GM18868 (cell line): ENCODE data around the gene CCDC171.
"Not testable (repeated sequence)": the region's sequence is repeated elsewhere in the genome, so short reads cannot be mapped to it uniquely, and the experiment has no call there.

Experiments
- ATAC-seq: cut with Tn5 transposase; IDR thresholded peaks from one replicate; pipeline ENCODE4 v1.9.1; 2021; ENCODE audit warnings: mild to moderate bottlenecking, moderate library complexity; ENCODE audit not compliant: unreplicated experiment

The CCDC171 gene

GRCh38 chr9:15670894-15671293 lies 118.1 kb downstream of the CCDC171 start:
- ATAC-seq, result peak; percentile 30

GRCh38 chr9:15693701-15694100 lies 140.9 kb downstream of the CCDC171 start:
- ATAC-seq, result no peak

GRCh38 chr9:15696979-15697378 lies 144.1 kb downstream of the CCDC171 start:
- no peak for ATAC-seq

GRCh38 chr9:15697446-15697851 lies 144.6 kb downstream of the CCDC171 start:
- ATAC-seq, result no peak

GRCh38 chr9:15699876-15700559 lies 147.2 kb downstream of the CCDC171 start:
- ATAC-seq, result not testable (repeated sequence)

GRCh38 chr9:15707000-15707399 lies 154.2 kb downstream of the CCDC171 start:
- no peak for ATAC-seq

- no peak for ATAC-seq
Measured at GRCh38 chr9:15711531-15711930, 158.7 kb downstream of the CCDC171 start.

- ATAC-seq, result no peak
Measured at GRCh38 chr9:15711931-15712330, 159.1 kb downstream of the CCDC171 start.

- no peak for ATAC-seq
Measured at GRCh38 chr9:15714746-15715145, 161.9 kb downstream of the CCDC171 start.

GRCh38 chr9:15717290-15717967 lies 164.6 kb downstream of the CCDC171 start:
- no peak for ATAC-seq

- ATAC-seq, result no peak
Measured at GRCh38 chr9:15718423-15718822, 165.6 kb downstream of the CCDC171 start.

- ATAC-seq, result no peak
Measured at GRCh38 chr9:15720861-15721260, 168.0 kb downstream of the CCDC171 start.

- ATAC-seq, result no peak
Measured at GRCh38 chr9:15722888-15723287, 170.0 kb downstream of the CCDC171 start.

GRCh38 chr9:15724016-15724415 lies 171.2 kb downstream of the CCDC171 start:
- ATAC-seq, result no peak

- ATAC-seq, result no peak
Measured at GRCh38 chr9:15724612-15725011, 171.8 kb downstream of the CCDC171 start.

GRCh38 chr9:15725953-15726352 lies 173.1 kb downstream of the CCDC171 start:
- ATAC-seq, result no peak

- ATAC-seq, result no peak
Measured at GRCh38 chr9:15729507-15729906, 176.7 kb downstream of the CCDC171 start.

GRCh38 chr9:15735083-15735857 lies 182.4 kb downstream of the CCDC171 start:
- ATAC-seq, result no peak

- no peak for ATAC-seq
Measured at GRCh38 chr9:15736569-15736968, 183.7 kb downstream of the CCDC171 start.

GRCh38 chr9:15738011-15738410 lies 185.2 kb downstream of the CCDC171 start:
- no peak for ATAC-seq

- no peak for ATAC-seq
Measured at GRCh38 chr9:15741015-15741414, 188.2 kb downstream of the CCDC171 start.

GRCh38 chr9:15743512-15743911 lies 190.7 kb downstream of the CCDC171 start:
- peak; percentile 81 for ATAC-seq
